GM23248 (cell line): ENCODE results near the gene CAMTA1. TPM values are rescaled to one million over a fixed set of nuclear protein-coding genes. Genes with fewer than 3 reads are reported as not detected.

ENCODE experiments used
- DNase-seq: peaks from one replicate; pipeline ENCODE4 v3.0.0-alpha.2; 2015
- H2AFZ ChIP-seq: fragments of 200-600 bp; sonication (generic); 2 replicates; pipeline ENCODE4 v1.6.1; 2016; ENCODE audit warnings: antibody characterized with exemption
- H3F3A ChIP-seq: fragments of 200-600 bp; sonication (generic); 2 replicates; pipeline ENCODE4 v1.6.1; 2016; ENCODE audit warnings: mild to moderate bottlenecking, antibody characterized with exemption, mixed run types; ENCODE audit not compliant: insufficient read depth
- H3K27ac ChIP-seq: fragments of 200-600 bp; sonication (generic); 2 replicates; pipeline ENCODE4 v1.5.1; 2016; ENCODE audit warnings: mild to moderate bottlenecking
- H3K27me3 ChIP-seq: fragments of 200-600 bp; sonication (generic); replicated peaks from 2 replicates; pipeline ENCODE4 v1.6.1; 2016; ENCODE audit warnings: mild to moderate bottlenecking; ENCODE audit not compliant: insufficient read depth
- H3K36me3 ChIP-seq: fragments of 200-600 bp; sonication (generic); 2 replicates; pipeline ENCODE4 v1.6.1; 2016; ENCODE audit warnings: low read depth, mild to moderate bottlenecking
- H3K4me1 ChIP-seq: fragments of 200-600 bp; sonication (generic); 2 replicates; pipeline ENCODE4 v1.6.1; 2016; ENCODE audit warnings: mild to moderate bottlenecking; ENCODE audit not compliant: insufficient read depth
- H3K4me2 ChIP-seq: fragments of 200-600 bp; sonication (generic); one replicate; pipeline ENCODE4 v1.6.1; 2016; ENCODE audit warnings: mild to moderate bottlenecking; ENCODE audit not compliant: unreplicated experiment
- H3K4me3 ChIP-seq: fragments of 200-600 bp; sonication (generic); 2 replicates; pipeline ENCODE4 v1.5.1; 2016; ENCODE audit warnings: mild to moderate bottlenecking
- H3K79me2 ChIP-seq: fragments of 200-600 bp; sonication (generic); 2 replicates; pipeline ENCODE4 v1.6.1; 2016; ENCODE audit warnings: mild to moderate bottlenecking; ENCODE audit not compliant: insufficient read depth
- H3K9ac ChIP-seq: fragments of 200-600 bp; sonication (generic); 2 replicates; pipeline ENCODE4 v1.6.1; 2016; ENCODE audit warnings: mild to moderate bottlenecking
- H3K9me2 ChIP-seq: fragments of 200-600 bp; sonication (generic); 2 replicates; pipeline ENCODE4 v1.6.1; 2016; ENCODE audit warnings: mixed run types, mild to moderate bottlenecking, moderate library complexity; ENCODE audit not compliant: insufficient read depth
- H3K9me3 ChIP-seq: fragments of 200-600 bp; sonication (generic); one replicate; pipeline ENCODE4 v1.6.1; 2017; ENCODE audit warnings: low read depth
- H4K20me1 ChIP-seq: fragments of 200-600 bp; sonication (generic); 2 replicates; pipeline ENCODE4 v1.6.0; 2016; ENCODE audit not compliant: insufficient read depth
- EZH2 ChIP-seq: fragments of 200-600 bp; sonication (generic); IDR thresholded peaks from 2 replicates; pipeline ENCODE4 v1.6.1; 2018; ENCODE audit warnings: antibody characterized with exemption, mild to moderate bottlenecking; ENCODE audit not compliant: insufficient read depth, poor library complexity, severe bottlenecking
- EZH2phosphoT487 ChIP-seq: fragments of 200-600 bp; sonication (generic); IDR thresholded peaks from 2 replicates; pipeline ENCODE4 v1.6.1; 2018; ENCODE audit warnings: antibody characterized with exemption, moderate library complexity, mild to moderate bottlenecking, low read depth; ENCODE audit not compliant: insufficient read depth
- WGBS, 2 experiments: methylation state at CpG; one replicate each; pipeline ENCODE4 v1.1.6; 2015 to 2017; ENCODE audit warnings: low lambda C conversion rate in 2 of 2, low coverage in 1 of 2; ENCODE audit errors: missing lambda C conversion rate in 2 of 2; 5-methylcytosine and 5-hydroxymethylcytosine counted together
- in situ Hi-C: fragments of 300-500 bp; cut with MboI; formaldehyde crosslinking; loops from 2 replicates; pipeline ENCODE4 v1.15.0; 2020
- polyA plus RNA-seq: library from polyadenylated mRNA; unstranded; fragments of >200 nt; fragmentation: Nextera tagmentation; extraction: Ambion mirVana; gene quantifications from 2 replicates; pipeline ENCODE4 v1.2.1, GENCODE V29; 2016
- total RNA-seq: library from RNA; depleted of rRNA; stranded (reverse); fragments of >200 nt; shearing (Covaris generic); gene quantifications from 2 replicates; pipeline ENCODE4 v1.2.3, GENCODE V29; 2014

Gene CAMTA1
- total and polyA plus RNA-seq, 2 experiments from 2014 or later = 50.1 to 165 TPM

DNA sequence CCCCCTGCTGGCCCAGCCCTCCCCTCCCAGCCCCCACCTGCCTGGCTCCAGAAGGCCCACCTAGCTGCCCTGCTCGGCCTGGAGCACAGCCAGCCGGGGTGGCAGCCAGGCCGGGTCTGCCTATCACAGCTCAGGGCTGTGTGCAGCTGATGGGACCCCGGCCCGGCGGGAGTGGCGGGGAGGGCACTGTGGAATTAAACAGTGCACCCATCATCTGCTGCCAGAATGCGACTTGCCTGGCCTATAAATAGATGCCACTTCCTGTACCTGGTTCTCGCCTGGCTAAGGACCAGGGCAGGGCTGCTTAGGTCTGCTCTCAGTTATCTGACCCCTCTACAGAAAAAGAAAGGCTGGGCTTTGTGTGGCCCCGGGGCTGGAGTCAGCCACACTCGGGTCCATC, 887.6 kb downstream of the CAMTA1 start:
- Histone ChIP-seq H3K27me3 (0 out of 2 replicates have a peak, but pooled peaks cover 10% of the 10 kb centered on the region), H3K36me3 (no peaks in the 10 kb centered on the region), H3K4me1 (no peaks in the 10 kb centered on the region), H3K4me2 (no peak overlapping the region), H2AFZ (no peak overlapping the region), H3K9ac (no peak overlapping the region), H4K20me1 (no peaks in the 10 kb centered on the region), H3K9me3 (no peaks in the 10 kb centered on the region), H3K27ac (no peak overlapping the region), H3K79me2 (no peaks in the 10 kb centered on the region), H3F3A (no peaks in the 10 kb centered on the region), H3K4me3 (no peak overlapping the region), H3K9me2 (no peaks in the 10 kb centered on the region)
- no peak for DNase-seq
- TF ChIP-seq EZH2 (no peak), EZH2phosphoT487 (no peak)
- in situ Hi-C loops = loop anchor here (5.0 to 25.0 kb wide), 2 partner anchors 74 to 239 kb away; no protein-coding TSS in a partner anchor
- 46 to 51% methylated on average over 11 of the region's 11 CpGs for WGBS, 2 experiments

DNA sequence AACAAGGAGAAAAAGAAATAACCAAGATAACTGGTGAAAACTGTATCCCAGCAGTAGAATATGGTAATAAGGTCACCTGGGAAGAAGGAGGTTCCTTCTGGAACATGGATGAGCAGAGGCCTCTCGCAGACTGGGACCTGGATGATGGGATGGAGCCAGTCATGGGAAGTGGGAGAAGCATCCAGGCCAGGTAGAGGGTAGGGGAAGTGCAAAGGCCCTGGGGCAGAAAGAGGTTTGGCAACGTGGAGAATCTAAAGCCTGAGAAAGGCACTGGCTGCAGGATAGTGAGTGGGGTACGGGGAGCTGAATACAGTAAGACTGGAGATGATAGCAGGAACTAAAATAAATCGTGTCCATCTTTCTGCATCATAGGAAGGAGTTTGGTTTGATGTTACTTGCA, 889.7 kb downstream of the CAMTA1 start:
- no peaks in the 10 kb centered on the region for H3K9me3 ChIP-seq
- H3K4me3 ChIP-seq = no peak overlapping the region
- 0 out of 2 replicates have a peak, but pooled peaks cover 10% of the 10 kb centered on the region for H3K27me3 ChIP-seq
- TF ChIP-seq EZH2 (no peak), EZH2phosphoT487 (no peak)
- H2AFZ ChIP-seq = no peak overlapping the region
- H4K20me1 ChIP-seq = no peaks in the 10 kb centered on the region
- H3F3A ChIP-seq = no peaks in the 10 kb centered on the region
- no peaks in the 10 kb centered on the region for H3K79me2 ChIP-seq
- in situ Hi-C loops = loop anchor here (5.0 to 25.0 kb wide), 2 partner anchors 72 to 237 kb away; no protein-coding TSS in a partner anchor
- no peak overlapping the region for H3K9ac ChIP-seq
- H3K4me2 ChIP-seq = no peak overlapping the region
- WGBS, 2 experiments = 48 to 51% methylated on average over 4 of the region's 4 CpGs
- DNase-seq = no peak
- H3K4me1 ChIP-seq = no peaks in the 10 kb centered on the region
- no peak overlapping the region for H3K27ac ChIP-seq
- no peaks in the 10 kb centered on the region for H3K9me2 ChIP-seq
- no peaks in the 10 kb centered on the region for H3K36me3 ChIP-seq

DNA sequence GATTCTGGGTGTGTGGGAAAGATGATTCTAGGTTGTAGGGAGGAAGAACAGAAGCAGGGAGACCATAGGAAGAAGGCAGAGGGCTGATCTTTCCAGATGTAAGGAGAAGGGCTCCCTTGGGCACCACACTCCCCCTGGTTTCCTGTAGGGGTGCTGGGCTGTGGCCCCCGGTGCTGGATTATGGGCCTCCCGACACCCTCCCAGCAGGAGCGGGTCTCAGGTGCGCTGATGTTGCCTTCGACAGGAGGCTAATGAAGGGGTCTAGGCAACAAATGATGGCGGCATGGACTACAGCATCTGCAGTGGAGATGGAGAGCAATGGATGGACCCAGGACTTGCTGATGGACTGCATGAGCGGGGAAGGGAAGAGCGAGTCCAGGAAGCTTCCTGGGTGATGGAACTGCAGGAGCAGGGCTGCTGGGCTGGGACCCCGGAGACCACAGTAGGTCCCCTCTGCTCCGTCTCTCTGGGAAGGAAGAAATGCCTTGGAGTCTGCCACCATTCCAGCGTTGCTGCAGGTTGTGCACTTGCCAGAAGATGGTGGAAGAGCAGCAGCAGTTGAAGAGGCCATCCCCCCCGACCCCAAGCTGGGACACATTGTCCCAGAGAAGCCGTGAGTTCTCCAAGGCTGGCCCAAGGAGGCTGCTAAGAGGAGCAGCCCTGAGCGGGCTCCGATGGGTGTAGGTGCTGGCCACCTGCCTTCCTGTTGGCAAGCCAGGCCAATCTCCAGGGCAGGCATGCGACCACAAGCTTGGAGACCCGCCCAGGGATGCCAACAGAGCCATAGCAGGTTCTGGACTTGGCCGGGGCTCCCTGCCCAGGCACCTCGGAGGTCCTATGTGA, 890.4 kb downstream of the CAMTA1 start:
- no peak for DNase-seq
- H3K4me3 ChIP-seq = no peak overlapping the region
- H3K27ac ChIP-seq = no peak overlapping the region
- H3F3A ChIP-seq = no peaks in the 10 kb centered on the region
- TF ChIP-seq EZH2phosphoT487 (no peak), EZH2 (no peak)
- no peaks in the 10 kb centered on the region for H3K79me2 ChIP-seq
- no peak overlapping the region for H3K4me2 ChIP-seq
- no peaks in the 10 kb centered on the region for H4K20me1 ChIP-seq
- 0 out of 2 replicates have a peak, but pooled peaks cover 10% of the 10 kb centered on the region for H3K27me3 ChIP-seq
- H3K4me1 ChIP-seq = no peaks in the 10 kb centered on the region
- 64 to 65% methylated on average over 19 of the region's 19 CpGs for WGBS, 2 experiments
- no peak overlapping the region for H2AFZ ChIP-seq
- H3K36me3 ChIP-seq = no peaks in the 10 kb centered on the region
- H3K9ac ChIP-seq = no peak overlapping the region
- H3K9me3 ChIP-seq = no peaks in the 10 kb centered on the region
- H3K9me2 ChIP-seq = no peaks in the 10 kb centered on the region
- in situ Hi-C loops = no loop called here

DNA sequence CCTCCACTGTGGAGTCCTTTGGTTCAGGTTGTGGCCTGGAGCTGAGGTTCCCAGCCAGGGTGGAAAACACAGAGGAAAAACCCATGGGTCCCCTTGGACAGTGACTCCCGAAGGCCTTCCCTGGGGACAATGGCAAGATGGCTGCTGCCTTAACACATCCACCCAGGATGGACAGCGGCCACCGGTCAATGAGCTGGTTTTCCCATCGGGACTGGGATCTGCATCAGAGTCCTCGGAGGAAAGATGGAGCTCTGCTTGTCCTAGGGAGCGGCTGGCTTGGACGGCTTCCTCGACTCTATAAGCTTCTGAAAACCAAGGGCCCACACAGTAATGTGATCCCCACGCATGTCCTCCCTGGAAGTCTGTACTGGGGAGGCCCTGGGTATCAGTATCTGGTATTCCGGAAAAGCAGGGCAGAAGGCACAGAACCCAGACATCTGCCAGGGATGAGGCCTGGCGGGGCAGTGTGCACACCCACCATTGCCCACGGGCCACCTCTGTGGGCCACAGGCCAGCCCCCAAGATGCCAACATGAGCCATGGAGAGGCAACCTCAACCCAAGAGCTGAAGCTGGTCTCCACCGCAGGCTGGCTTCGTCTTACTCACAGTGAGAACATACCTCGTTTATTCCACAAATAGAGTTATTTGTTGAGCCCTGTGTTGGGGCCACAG, 891.2 kb downstream of the CAMTA1 start:
- H3K27me3 ChIP-seq = peaks cover 17% of the 10 kb centered on the region; the same call in 1 of the 2 replicates

More for the DNA sequence above, 891.2 kb downstream of the CAMTA1 start:
- no peak overlapping the region for H3K4me3 ChIP-seq
- H3K27ac ChIP-seq = no peak overlapping the region
- H3K4me1 ChIP-seq = no peaks in the 10 kb centered on the region
- H3K9ac ChIP-seq = no peak overlapping the region
- H3K9me2 ChIP-seq = no peaks in the 10 kb centered on the region
- H3K4me2 ChIP-seq = no peak overlapping the region
- no peaks in the 10 kb centered on the region for H3K9me3 ChIP-seq
- TF ChIP-seq EZH2 (no peak), EZH2phosphoT487 (no peak)
- DNase-seq = no peak
- H3K36me3 ChIP-seq = no peaks in the 10 kb centered on the region
- no peaks in the 10 kb centered on the region for H4K20me1 ChIP-seq
- in situ Hi-C loops = no loop called here
- WGBS, 2 experiments = 66 to 68% methylated on average over 15 of the region's 15 CpGs
- H3F3A ChIP-seq = no peaks in the 10 kb centered on the region
- H2AFZ ChIP-seq = no peak overlapping the region
- no peaks in the 10 kb centered on the region for H3K79me2 ChIP-seq
